OCI-LY7 (cell line): ENCODE measurements around the gene KCNIP1. TPM values are rescaled to one million over a fixed set of nuclear protein-coding genes. Genes with fewer than 3 reads are reported as not detected.

ENCODE experiments used
- BruUV-seq: library from RNA; stranded (reverse); fragments of 400-500 nt; replicated peaks from 2 replicates; lab custom pipeline; 2021; lab: Mats Ljungman, UMichigan
- CTCF ChIA-PET: fragments of 300-600 bp; sonication (Branson Sonifier 250); formaldehyde crosslinking; loops from one replicate; lab custom pipeline; 2022; ENCODE audit warnings: antibody characterized with exemption; ENCODE audit not compliant: unreplicated experiment; lab: Charles Lee
- POLR2A ChIA-PET: fragments of 300-600 bp; sonication (Branson Sonifier 250); formaldehyde crosslinking; loops from one replicate; lab custom pipeline; 2022; ENCODE audit warnings: antibody characterized with exemption; lab: Charles Lee
- DNase-seq: peaks from one replicate; pipeline ENCODE4 v3.0.0-alpha.2; 2015; ENCODE audit warnings: low spot score
- H2AFZ ChIP-seq: fragments of 200-600 bp; sonication (generic), shearing (Covaris generic); 2 replicates; pipeline ENCODE4 v1.6.1; 2014; ENCODE audit warnings: mild to moderate bottlenecking, antibody characterized with exemption, low read length, moderate library complexity
- H3K27ac ChIP-seq: fragments of 200-600 bp; sonication (generic); 2 replicates; pipeline ENCODE4 v1.5.1; 2014; ENCODE audit warnings: mixed run types, low read depth, mild to moderate bottlenecking, moderate library complexity, low read length, inconsistent platforms; ENCODE audit not compliant: poor library complexity, severe bottlenecking
- H3K36me3 ChIP-seq: fragments of 200-600 bp; sonication (generic); 2 replicates; pipeline ENCODE4 v1.6.1; 2014; ENCODE audit warnings: mild to moderate bottlenecking, antibody characterized with exemption, low read length, moderate library complexity, mixed read lengths; ENCODE audit not compliant: insufficient read depth
- H3K4me1 ChIP-seq: fragments of 200-600 bp; sonication (generic); 2 replicates; pipeline ENCODE4 v1.5.1; 2014; ENCODE audit warnings: mild to moderate bottlenecking, low read length; ENCODE audit not compliant: insufficient read depth, poor library complexity, severe bottlenecking
- H3K4me2 ChIP-seq: fragments of 200-600 bp; sonication (generic); 2 replicates; pipeline ENCODE4 v1.6.1; 2014; ENCODE audit warnings: mild to moderate bottlenecking, low read length
- H3K4me3 ChIP-seq: fragments of 200-600 bp; sonication (generic); 2 replicates; pipeline ENCODE4 v1.5.1; 2014; ENCODE audit warnings: mild to moderate bottlenecking, low read depth, low read length; ENCODE audit not compliant: poor library complexity, severe bottlenecking
- H3K79me2 ChIP-seq: fragments of 200-600 bp; sonication (generic); 2 replicates; pipeline ENCODE4 v1.6.1; 2016; ENCODE audit warnings: low read depth, mild to moderate bottlenecking, low read length, moderate library complexity, mixed read lengths; ENCODE audit not compliant: insufficient read depth
- H3K9me2 ChIP-seq: fragments of 200-600 bp; sonication (generic); 2 replicates; pipeline ENCODE4 v1.6.1; 2016; ENCODE audit warnings: mild to moderate bottlenecking, low read length, mixed read lengths; ENCODE audit not compliant: insufficient read depth
- H3K9me3 ChIP-seq: fragments of 200-600 bp; sonication (generic); 2 replicates; pipeline ENCODE4 v1.6.1; 2014; ENCODE audit warnings: mild to moderate bottlenecking, mixed run types, low read length, mixed read lengths
- H4K20me1 ChIP-seq: fragments of 200-600 bp; sonication (generic); 2 replicates; pipeline ENCODE4 v1.6.1; 2014; ENCODE audit warnings: mild to moderate bottlenecking, antibody characterized with exemption, low read length, moderate library complexity, mixed read lengths; ENCODE audit not compliant: insufficient read depth
- EZH2phosphoT487 ChIP-seq: fragments of 200-600 bp; sonication (generic); IDR thresholded peaks from 2 replicates; pipeline ENCODE4 v1.6.1; 2018; ENCODE audit warnings: low read depth, borderline replicate concordance, mild to moderate bottlenecking, mixed run types, antibody characterized with exemption, low read length, moderate library complexity, mixed read lengths
- intact Hi-C: fragments of 100-400 bp; cut with micrococcal nuclease; formaldehyde crosslinking; loops from one replicate; pipeline ENCODE4 v1.10.0; 2022; ENCODE audit not compliant: unreplicated experiment
- total RNA-seq, 2 experiments: library from RNA; depleted of rRNA in 1 of 2; stranded (reverse); fragments of >200 nt in 1 of 2; shearing (Covaris generic) in 1 of 2; gene quantifications; 2 replicates each; pipeline ENCODE4 v1.2.3, GENCODE V29; 2014 to 2022
- TF ChIP-seq, protein P1 (sequence below): fragments of 200-600 bp; sonication (generic); conservative IDR thresholded peaks from 2 replicates; pipeline ENCODE4 v1.5.1; 2014; ENCODE audit warnings: mild to moderate bottlenecking, antibody characterized with exemption, low read length, moderate library complexity, mixed read lengths

Gene KCNIP1
- total RNA-seq, 2 experiments from 2014 or later, result not detected

DNA sequence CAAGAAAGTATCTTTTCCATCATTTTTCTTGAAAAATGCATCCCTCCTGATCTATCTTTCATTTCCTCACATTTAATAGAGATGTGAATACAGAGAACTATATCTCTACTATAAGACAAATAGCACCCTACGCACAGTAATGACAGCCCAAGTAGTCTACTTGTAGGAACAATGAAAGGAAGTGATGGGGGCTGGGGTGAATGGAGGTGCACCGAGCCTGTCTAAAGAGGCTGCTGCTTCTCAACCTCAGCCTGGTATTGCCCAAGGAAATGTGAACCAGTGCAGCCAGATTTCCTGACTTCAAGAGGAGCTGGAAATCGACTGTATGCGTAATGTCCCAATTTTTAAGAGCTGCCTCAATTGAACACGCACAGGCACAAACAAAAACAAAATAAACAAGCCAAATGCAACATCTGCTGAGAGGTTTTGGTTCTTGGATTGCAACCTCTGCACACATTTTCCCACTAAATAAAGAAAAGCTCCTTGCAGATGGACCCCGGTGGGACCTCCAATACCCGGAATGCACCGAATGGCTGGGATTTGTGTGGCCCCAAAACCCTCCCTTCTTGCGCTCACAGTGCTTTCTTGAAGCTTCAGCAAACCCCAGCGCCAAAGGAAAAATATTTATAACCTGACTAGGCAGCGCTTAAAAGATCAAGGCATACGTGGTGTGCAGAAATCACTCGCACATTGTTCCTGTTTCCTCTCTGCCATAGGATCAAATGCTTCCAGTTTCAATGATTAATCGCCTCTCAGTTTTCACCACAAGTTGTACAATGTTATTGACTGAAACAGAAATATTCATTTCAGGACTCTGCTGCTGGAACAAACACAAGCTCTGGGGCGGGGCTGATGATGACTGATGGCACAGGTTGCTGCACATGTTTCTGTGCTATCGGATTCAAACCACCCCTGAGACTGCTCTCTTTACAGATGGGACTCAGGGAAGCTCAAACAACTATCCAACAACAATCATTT, 68.3 kb downstream of the KCNIP1 start:
- BruUV-seq, result no TSS peak

DNA sequence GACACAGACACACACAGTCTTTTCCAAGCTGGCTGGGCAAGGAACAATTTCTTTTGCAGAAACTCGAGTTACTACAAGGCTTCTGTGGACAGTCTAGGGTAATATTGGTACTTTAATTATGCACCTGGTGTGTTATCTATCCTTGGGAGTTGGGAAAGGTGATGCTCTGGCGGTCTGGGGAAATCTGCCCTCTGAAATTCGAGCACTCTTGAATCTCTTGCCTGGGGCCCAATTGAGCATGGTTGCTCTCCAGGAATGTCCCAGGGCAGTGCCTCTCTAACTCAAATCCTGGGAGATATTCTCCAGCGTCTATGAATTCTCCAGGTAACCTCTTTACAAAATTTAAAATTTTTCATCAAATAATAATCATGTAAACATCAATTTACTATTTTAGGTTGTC, 69.3 kb downstream of the KCNIP1 start:
- ChIA-PET CTCF (no interaction called here), POLR2A (no interaction called here)
- TF ChIP-seq, protein P1, sequence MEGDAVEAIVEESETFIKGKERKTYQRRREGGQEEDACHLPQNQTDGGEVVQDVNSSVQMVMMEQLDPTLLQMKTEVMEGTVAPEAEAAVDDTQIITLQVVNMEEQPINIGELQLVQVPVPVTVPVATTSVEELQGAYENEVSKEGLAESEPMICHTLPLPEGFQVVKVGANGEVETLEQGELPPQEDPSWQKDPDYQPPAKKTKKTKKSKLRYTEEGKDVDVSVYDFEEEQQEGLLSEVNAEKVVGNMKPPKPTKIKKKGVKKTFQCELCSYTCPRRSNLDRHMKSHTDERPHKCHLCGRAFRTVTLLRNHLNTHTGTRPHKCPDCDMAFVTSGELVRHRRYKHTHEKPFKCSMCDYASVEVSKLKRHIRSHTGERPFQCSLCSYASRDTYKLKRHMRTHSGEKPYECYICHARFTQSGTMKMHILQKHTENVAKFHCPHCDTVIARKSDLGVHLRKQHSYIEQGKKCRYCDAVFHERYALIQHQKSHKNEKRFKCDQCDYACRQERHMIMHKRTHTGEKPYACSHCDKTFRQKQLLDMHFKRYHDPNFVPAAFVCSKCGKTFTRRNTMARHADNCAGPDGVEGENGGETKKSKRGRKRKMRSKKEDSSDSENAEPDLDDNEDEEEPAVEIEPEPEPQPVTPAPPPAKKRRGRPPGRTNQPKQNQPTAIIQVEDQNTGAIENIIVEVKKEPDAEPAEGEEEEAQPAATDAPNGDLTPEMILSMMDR, result no peak
- no peak for TF ChIP-seq EZH2phosphoT487
- intact Hi-C loops, result no loop called here
- no TSS peak for BruUV-seq
- no peaks in the 10 kb centered on the region for H4K20me1 ChIP-seq
- no peaks in the 10 kb centered on the region for H3K4me1 ChIP-seq
- H3K9me3 ChIP-seq, result no peaks in the 10 kb centered on the region
- no peak for DNase-seq
- no peaks in the 10 kb centered on the region for H3K9me2 ChIP-seq
- no peak overlapping the region for H3K4me2 ChIP-seq
- no peaks in the 10 kb centered on the region for H3K79me2 ChIP-seq
- H3K4me3 ChIP-seq, result no peak overlapping the region
- no peak overlapping the region for H3K27ac ChIP-seq
- no peak overlapping the region for H2AFZ ChIP-seq
- H3K36me3 ChIP-seq, result no peaks in the 10 kb centered on the region

More for the DNA sequence above, 68.3 kb downstream of the KCNIP1 start:
- H3K4me1 ChIP-seq, result no peaks in the 10 kb centered on the region
- no peak overlapping the region for H3K4me3 ChIP-seq
- intact Hi-C loops, result no loop called here
- H3K9me2 ChIP-seq, result no peaks in the 10 kb centered on the region
- ChIA-PET CTCF (no interaction called here), POLR2A (no interaction called here)
- no peaks in the 10 kb centered on the region for H3K36me3 ChIP-seq
- DNase-seq, result no peak
- H3K4me2 ChIP-seq, result no peak overlapping the region
- no peaks in the 10 kb centered on the region for H3K79me2 ChIP-seq
- no peak overlapping the region for H3K27ac ChIP-seq
- no peak for TF ChIP-seq EZH2phosphoT487
- TF ChIP-seq, protein P1, result no peak
- no peaks in the 10 kb centered on the region for H4K20me1 ChIP-seq
- H3K9me3 ChIP-seq, result no peaks in the 10 kb centered on the region
- H2AFZ ChIP-seq, result no peak overlapping the region

DNA sequence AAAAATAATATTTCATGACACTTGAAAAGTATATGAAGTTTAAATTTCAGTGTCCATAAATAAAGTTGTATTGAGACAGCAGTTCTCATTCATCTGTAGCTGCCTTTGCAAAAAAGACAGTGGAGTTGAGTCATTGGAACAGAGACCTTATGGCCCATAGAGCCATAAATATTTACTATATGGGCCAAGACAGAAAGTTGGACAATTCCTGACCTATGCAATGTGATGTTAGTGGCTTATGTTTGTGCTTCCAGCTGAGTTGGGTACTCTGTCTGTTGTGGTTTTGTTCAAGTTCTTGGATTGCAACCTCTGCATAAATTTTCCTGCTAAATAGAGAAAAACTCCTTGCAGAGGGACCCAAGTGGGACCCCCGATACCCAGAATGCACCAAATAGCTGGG, 69.8 kb downstream of the KCNIP1 start:
- CTCF ChIA-PET, result no interaction called here
- H3K4me2 ChIP-seq, result no peak overlapping the region

More for the DNA sequence above, 69.8 kb downstream of the KCNIP1 start:
- Histone ChIP-seq H3K4me1 (no peaks in the 10 kb centered on the region), H3K9me2 (no peaks in the 10 kb centered on the region), H3K4me3 (no peak overlapping the region), H3K79me2 (no peaks in the 10 kb centered on the region), H2AFZ (no peak overlapping the region), H3K9me3 (no peaks in the 10 kb centered on the region), H3K27ac (no peak overlapping the region), H4K20me1 (no peaks in the 10 kb centered on the region), H3K36me3 (no peaks in the 10 kb centered on the region)
- TF ChIP-seq EZH2phosphoT487, result no peak
- TF ChIP-seq, protein P1, result no peak
- BruUV-seq, result no TSS peak
- POLR2A ChIA-PET, result interaction anchor here (0.7 kb wide), 1 partner anchor 30 kb away, joined by 6 read pairs; no protein-coding TSS in a partner anchor
- intact Hi-C loops, result no loop called here
- DNase-seq, result no peak
